GM20000 (cell line): ENCODE results near the gene PSTPIP2.
A peak's percentile ranks its signal among the peaks of the same experiment; 100 is the strongest.
"Not testable (repeated sequence)": the region's sequence is repeated elsewhere in the genome, so short reads cannot be mapped to it uniquely, and the experiment has no call there.

Experiments used
- DNase-seq: peaks from one replicate; pipeline ENCODE4 v3.0.0; 2012; ENCODE audit warnings: low spot score
- CTCF ChIP-seq: IDR thresholded peaks from 2 replicates; pipeline ENCODE4 v1.5.1; 2012; ENCODE audit warnings: mild to moderate bottlenecking, control low read depth; ENCODE audit errors: extremely low read depth, missing control alignments

Gene PSTPIP2

GRCh38 chr18:46097801-46098615 lies 25.9 kb upstream of the PSTPIP2 start, which contains the start of gene ATP5F1A:
ATP5F1A (minus strand) TSS chr18:46098296; CDS start chr18:46098231, 65 bp downstream.
- no peak for TF ChIP-seq CTCF
- peak; percentile 90 for DNase-seq

GRCh38 chr18:46097431-46097800 lies 25.4 kb upstream of the PSTPIP2 start:
- peak; percentile 11 for DNase-seq
- no peak for TF ChIP-seq CTCF

GRCh38 chr18:46096651-46097300 lies 24.7 kb upstream of the PSTPIP2 start:
- TF ChIP-seq CTCF: no peak
- peak; percentile 35 for DNase-seq

- TF ChIP-seq CTCF: no peak
- DNase-seq: no peak
These were observed 23.5 kb upstream of the PSTPIP2 start for GRCh38 chr18:46095532-46095931.

GRCh38 chr18:46088501-46088900 lies 16.4 kb upstream of the PSTPIP2 start:
- not testable (repeated sequence) for DNase-seq

GRCh38 chr18:46084431-46084830 lies 12.4 kb upstream of the PSTPIP2 start:
- TF ChIP-seq CTCF: no peak
- DNase-seq: no peak

- DNase-seq: no peak
- TF ChIP-seq CTCF: no peak
These were observed 8.1 kb upstream of the PSTPIP2 start for GRCh38 chr18:46080156-46080555.
